ENCODE results near the gene FAAP20. TPM values are rescaled to one million over a fixed set of nuclear protein-coding genes. Genes with fewer than 3 reads are reported as not detected.

The FAAP20 gene
- total RNA-seq, 1 experiment from 2014 or later = 51.9 TPM

GRCh38 chr1:2197707-2198165, 3.2 kb upstream of the FAAP20 start:
- DNase-seq (ENCODE audit: low read depth) = no peak

GRCh38 chr1:2196901-2197638, 2.5 kb upstream of the FAAP20 start:
- no peak for DNase-seq (ENCODE audit: low read depth)

GRCh38 chr1:2195785-2196184, 1.2 kb upstream of the FAAP20 start:
- no peak for DNase-seq (ENCODE audit: low read depth)

GRCh38 chr1:2194898-2195673, 514 bp upstream of the FAAP20 start:
- DNase-seq (ENCODE audit: low read depth) = peak; percentile 79

GRCh38 chr1:2193514-2194281, 874 bp downstream of the FAAP20 start:
- DNase-seq (ENCODE audit: low read depth) = no peak

GRCh38 chr1:2192031-2192995, 2.3 kb downstream of the FAAP20 start:
- no peak for DNase-seq (ENCODE audit: low read depth)

- no peak for DNase-seq (ENCODE audit: low read depth)
These were observed 4.0 kb downstream of the FAAP20 start for GRCh38 chr1:2190491-2190976.

- peak; percentile 81 for DNase-seq (ENCODE audit: low read depth)
These were observed 4.8 kb downstream of the FAAP20 start for GRCh38 chr1:2189459-2190425.

GRCh38 chr1:2188336-2188735, 6.2 kb downstream of the FAAP20 start:
- DNase-seq (ENCODE audit: low read depth) = no peak

GRCh38 chr1:2187619-2188018, 7.0 kb downstream of the FAAP20 start:
- no peak for DNase-seq (ENCODE audit: low read depth)

GRCh38 chr1:2186901-2187300, 7.7 kb downstream of the FAAP20 start:
- no peak for DNase-seq (ENCODE audit: low read depth)

GRCh38 chr1:2185880-2186855, 8.4 kb downstream of the FAAP20 start:
- DNase-seq (ENCODE audit: low read depth) = no peak

- DNase-seq (ENCODE audit: low read depth) = no peak
These were observed 9.6 kb downstream of the FAAP20 start for GRCh38 chr1:2184934-2185333.

GRCh38 chr1:2184531-2184930, 10.0 kb downstream of the FAAP20 start:
- no peak for DNase-seq (ENCODE audit: low read depth)

GRCh38 chr1:2183937-2184334, 10.6 kb downstream of the FAAP20 start:
- DNase-seq (ENCODE audit: low read depth) = no peak

- no peak for DNase-seq (ENCODE audit: low read depth)
These were observed 12.2 kb downstream of the FAAP20 start for GRCh38 chr1:2182376-2182775.

- DNase-seq (ENCODE audit: low read depth) = no peak
These were observed 12.8 kb downstream of the FAAP20 start for GRCh38 chr1:2181752-2182151.

GRCh38 chr1:2181271-2181670, 13.3 kb downstream of the FAAP20 start:
- DNase-seq (ENCODE audit: low read depth) = no peak
